Heart left ventricle (tissue), 13 donors: ENCODE data around the gene TMOD4.

Source experiments
- POLR2A ChIP-seq, 2 donors: fragments of 450-650 bp; IDR thresholded peaks; one replicate each; pipeline ENCODE4 v1.6.1; 2017; ENCODE audit warnings: antibody characterized with exemption in 2 of 2, mild to moderate bottlenecking in 2 of 2, moderate library complexity in 2 of 2
- TF ChIP-seq, protein P1 (sequence below), 12 donors: fragments of 200-600 bp; sonication (generic) in 4 of 12; IDR thresholded peaks; one replicate each; pipeline versions ENCODE4 v1.5.0 to v1.8.0; 2018 to 2022; ENCODE audit warnings: antibody characterized with exemption in 12 of 12, mild to moderate bottlenecking in 5 of 12
- donor health status: ischemic (EF 13 %, LVEDD 7.1; RV severe dilation, severe dysfunction).
- donor health status: DM: no; HTN: yes; CAD: no.
- donor health status: DM: no; HTN: no; CAD: no.
- donor health status: ischemic (EF 25% LVEDD 6.9; RV normal size, moderate dysfunction).
- donor health status: ischemic (EF 25% LVEDD 5.7; RV mildly dilated, moderate dysfunction).
- donor health status: ischemic (EF 35%, LVEDD 5.7; RV mildly dilated, moderate dysfunction).
- donor health status: nonischemic (EF 11% LVEDD 7.7; RV severe dilation, severe dysfunction).
- donor health status: DM: yes; HTN: yes; CAD: no.
- donor health status: PGD.
- donor health status: ischemic (EF 29% LVEDD 5.4; RV normal size, mild dysfunction).
- donor health status: nonischemic (EF 23%, LVEDD 6.1; RV moderate dilation, normal function).

DNA sequence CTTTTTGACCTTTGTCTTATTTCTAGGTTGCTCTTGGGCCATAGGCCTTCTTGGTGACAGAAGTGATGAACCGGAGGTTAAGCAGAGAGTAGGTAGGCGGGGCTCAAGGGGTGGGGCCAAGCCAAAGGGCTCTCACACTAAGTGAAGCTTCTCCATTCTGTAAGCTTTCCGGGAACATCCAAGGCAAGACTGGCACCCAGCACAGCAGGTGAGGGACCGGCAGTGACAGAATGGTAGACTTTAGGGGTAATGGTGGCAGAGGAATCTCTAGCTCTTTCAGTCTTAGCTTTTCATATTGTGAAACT, 19.3 kb downstream of the TMOD4 start, which contains the start of gene TNFAIP8L2:
- TF ChIP-seq, protein P1, sequence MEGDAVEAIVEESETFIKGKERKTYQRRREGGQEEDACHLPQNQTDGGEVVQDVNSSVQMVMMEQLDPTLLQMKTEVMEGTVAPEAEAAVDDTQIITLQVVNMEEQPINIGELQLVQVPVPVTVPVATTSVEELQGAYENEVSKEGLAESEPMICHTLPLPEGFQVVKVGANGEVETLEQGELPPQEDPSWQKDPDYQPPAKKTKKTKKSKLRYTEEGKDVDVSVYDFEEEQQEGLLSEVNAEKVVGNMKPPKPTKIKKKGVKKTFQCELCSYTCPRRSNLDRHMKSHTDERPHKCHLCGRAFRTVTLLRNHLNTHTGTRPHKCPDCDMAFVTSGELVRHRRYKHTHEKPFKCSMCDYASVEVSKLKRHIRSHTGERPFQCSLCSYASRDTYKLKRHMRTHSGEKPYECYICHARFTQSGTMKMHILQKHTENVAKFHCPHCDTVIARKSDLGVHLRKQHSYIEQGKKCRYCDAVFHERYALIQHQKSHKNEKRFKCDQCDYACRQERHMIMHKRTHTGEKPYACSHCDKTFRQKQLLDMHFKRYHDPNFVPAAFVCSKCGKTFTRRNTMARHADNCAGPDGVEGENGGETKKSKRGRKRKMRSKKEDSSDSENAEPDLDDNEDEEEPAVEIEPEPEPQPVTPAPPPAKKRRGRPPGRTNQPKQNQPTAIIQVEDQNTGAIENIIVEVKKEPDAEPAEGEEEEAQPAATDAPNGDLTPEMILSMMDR (IDR thresholded peaks at IDR 0.05): no peak
- TF ChIP-seq POLR2A (IDR thresholded peaks at IDR 0.05): no peak
